Osteoblast (primary cell): ENCODE data around the gene SLC9A9. TPM values are rescaled to one million over a fixed set of nuclear protein-coding genes. Genes with fewer than 3 reads are reported as not detected.

Experiments used
- DNase-seq: peaks from one replicate; pipeline ENCODE4 v3.0.0; 2011; ENCODE audit warnings: low spot score, mixed read lengths; ENCODE audit not compliant: insufficient read length; ENCODE audit errors: missing footprints
- H2AFZ ChIP-seq: 2 replicates; pipeline ENCODE4 v1.6.0; 2011; ENCODE audit warnings: mild to moderate bottlenecking, low read length
- H3K27ac ChIP-seq: 2 replicates; pipeline ENCODE4 v1.5.1; 2011; ENCODE audit warnings: mild to moderate bottlenecking, low read depth, low read length, moderate library complexity
- H3K27me3 ChIP-seq: 2 replicates; pipeline ENCODE4 v1.6.0; 2012; ENCODE audit warnings: mild to moderate bottlenecking, control low read depth, inconsistent platforms, low read length, moderate library complexity; ENCODE audit not compliant: insufficient read depth
- H3K36me3 ChIP-seq: 2 replicates; pipeline ENCODE4 v1.5.1; 2011; ENCODE audit warnings: mild to moderate bottlenecking, low read length, control low read depth, moderate library complexity; ENCODE audit not compliant: insufficient read depth
- H3K4me1 ChIP-seq: 2 replicates; pipeline ENCODE4 v1.5.1; 2011; ENCODE audit warnings: mild to moderate bottlenecking, low read length, control low read depth, moderate library complexity; ENCODE audit not compliant: insufficient read depth
- H3K4me2 ChIP-seq: 2 replicates; pipeline ENCODE4 v1.6.0; 2011; ENCODE audit warnings: mild to moderate bottlenecking, low read length; ENCODE audit not compliant: insufficient read depth
- H3K4me3 ChIP-seq: fragments of 200-600 bp; sonication (generic); 3 replicates; pipeline ENCODE4 v1.5.1; 2012; ENCODE audit warnings: mild to moderate bottlenecking, low read length, inconsistent platforms; ENCODE audit not compliant: insufficient read depth
- H3K79me2 ChIP-seq: 2 replicates; pipeline ENCODE4 v1.6.0; 2012; ENCODE audit warnings: mild to moderate bottlenecking, low read length, control low read depth, inconsistent platforms; ENCODE audit not compliant: insufficient read depth
- H3K9me3 ChIP-seq: 2 replicates; pipeline ENCODE4 v1.5.1; 2011; ENCODE audit warnings: low read depth, low read length, control low read depth
- H4K20me1 ChIP-seq: 2 replicates; pipeline ENCODE4 v1.6.0; 2012; ENCODE audit warnings: mild to moderate bottlenecking, low read length, control low read depth; ENCODE audit not compliant: insufficient read depth
- CTCF ChIP-seq: IDR thresholded peaks from 2 replicates; pipeline ENCODE4 v1.5.1; 2011; ENCODE audit warnings: mild to moderate bottlenecking, low read depth, low read length, moderate library complexity; ENCODE audit errors: extremely low read depth
- total RNA-seq: library from RNA; depleted of rRNA; stranded (reverse); fragments of >200 nt; gene quantifications from 2 replicates; pipeline ENCODE4 v1.2.3, GENCODE V29; 2012

SLC9A9 gene
- total RNA-seq, 1 donor, result 6.5 TPM

- Histone ChIP-seq H3K36me3 (no peaks in the 10 kb centered on the region), H3K4me1 (peaks cover 6% of the 10 kb centered on the region), H3K4me2 (peak overlapping the region; percentile 64), H3K27ac (no peak overlapping the region), H3K27me3 (no peaks in the 10 kb centered on the region), H4K20me1 (no peaks in the 10 kb centered on the region), H2AFZ (peak overlapping the region; percentile 54), H3K9me3 (no peaks in the 10 kb centered on the region), H3K4me3 (peak overlapping the region; percentile 29), H3K79me2 (no peaks in the 10 kb centered on the region)
- TF ChIP-seq CTCF, result no peak
- peak; percentile 68 for DNase-seq
Observed at GRCh38 chr3:143786219-143787191, 61.8 kb downstream of the SLC9A9 start.

- no peak overlapping the region for H3K4me2 ChIP-seq
- no peak overlapping the region for H2AFZ ChIP-seq
- H3K27ac ChIP-seq, result no peak overlapping the region
- H3K36me3 ChIP-seq, result no peaks in the 10 kb centered on the region
- H4K20me1 ChIP-seq, result no peaks in the 10 kb centered on the region
- no peak for TF ChIP-seq CTCF
- H3K79me2 ChIP-seq, result no peaks in the 10 kb centered on the region
- no peak overlapping the region for H3K4me3 ChIP-seq
- no peaks in the 10 kb centered on the region for H3K27me3 ChIP-seq
- H3K9me3 ChIP-seq, result no peaks in the 10 kb centered on the region
- DNase-seq, result no peak
- peaks cover 6% of the 10 kb centered on the region for H3K4me1 ChIP-seq
Observed at GRCh38 chr3:143784446-143784845, 63.8 kb downstream of the SLC9A9 start.

GRCh38 chr3:143783851-143784370 is 64.4 kb downstream of the SLC9A9 start:
- peak; percentile 32 for DNase-seq
- no peaks in the 10 kb centered on the region for H4K20me1 ChIP-seq
- H3K36me3 ChIP-seq, result no peaks in the 10 kb centered on the region
- no peaks in the 10 kb centered on the region for H3K27me3 ChIP-seq
- peaks cover 6% of the 10 kb centered on the region for H3K4me1 ChIP-seq
- no peaks in the 10 kb centered on the region for H3K79me2 ChIP-seq
- H2AFZ ChIP-seq, result no peak overlapping the region
- no peak overlapping the region for H3K4me2 ChIP-seq
- no peak overlapping the region for H3K27ac ChIP-seq
- no peaks in the 10 kb centered on the region for H3K9me3 ChIP-seq
- TF ChIP-seq CTCF, result no peak
- no peak overlapping the region for H3K4me3 ChIP-seq

GRCh38 chr3:143775459-143775858 is 72.8 kb downstream of the SLC9A9 start:
- no peak for DNase-seq
- H4K20me1 ChIP-seq, result no peaks in the 10 kb centered on the region
- no peaks in the 10 kb centered on the region for H3K36me3 ChIP-seq
- peaks cover 2% of the 10 kb centered on the region for H3K27me3 ChIP-seq
- H3K4me1 ChIP-seq, result peaks cover 11% of the 10 kb centered on the region
- peak overlapping the region; percentile 30 for H3K4me3 ChIP-seq
- no peaks in the 10 kb centered on the region for H3K79me2 ChIP-seq
- peak; percentile 63 for TF ChIP-seq CTCF
- peak overlapping the region; percentile 66 for H3K4me2 ChIP-seq
- peak overlapping the region; percentile 52 for H2AFZ ChIP-seq
- H3K9me3 ChIP-seq, result no peaks in the 10 kb centered on the region
- H3K27ac ChIP-seq, result no peak overlapping the region
